ENCODE results near the gene CEMIP2. TPM values are rescaled to one million over a fixed set of nuclear protein-coding genes. Genes with fewer than 3 reads are reported as not detected.

The CEMIP2 gene
- total RNA-seq, 2 donors from 2014 or later = 15.6 to 87.7 TPM

- TF ChIP-seq, protein P1, sequence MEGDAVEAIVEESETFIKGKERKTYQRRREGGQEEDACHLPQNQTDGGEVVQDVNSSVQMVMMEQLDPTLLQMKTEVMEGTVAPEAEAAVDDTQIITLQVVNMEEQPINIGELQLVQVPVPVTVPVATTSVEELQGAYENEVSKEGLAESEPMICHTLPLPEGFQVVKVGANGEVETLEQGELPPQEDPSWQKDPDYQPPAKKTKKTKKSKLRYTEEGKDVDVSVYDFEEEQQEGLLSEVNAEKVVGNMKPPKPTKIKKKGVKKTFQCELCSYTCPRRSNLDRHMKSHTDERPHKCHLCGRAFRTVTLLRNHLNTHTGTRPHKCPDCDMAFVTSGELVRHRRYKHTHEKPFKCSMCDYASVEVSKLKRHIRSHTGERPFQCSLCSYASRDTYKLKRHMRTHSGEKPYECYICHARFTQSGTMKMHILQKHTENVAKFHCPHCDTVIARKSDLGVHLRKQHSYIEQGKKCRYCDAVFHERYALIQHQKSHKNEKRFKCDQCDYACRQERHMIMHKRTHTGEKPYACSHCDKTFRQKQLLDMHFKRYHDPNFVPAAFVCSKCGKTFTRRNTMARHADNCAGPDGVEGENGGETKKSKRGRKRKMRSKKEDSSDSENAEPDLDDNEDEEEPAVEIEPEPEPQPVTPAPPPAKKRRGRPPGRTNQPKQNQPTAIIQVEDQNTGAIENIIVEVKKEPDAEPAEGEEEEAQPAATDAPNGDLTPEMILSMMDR (IDR thresholded peaks at IDR 0.05) = no peak
Observed at GRCh38 chr9:71729816-71730526, 38.3 kb downstream of the CEMIP2 start.

DNA sequence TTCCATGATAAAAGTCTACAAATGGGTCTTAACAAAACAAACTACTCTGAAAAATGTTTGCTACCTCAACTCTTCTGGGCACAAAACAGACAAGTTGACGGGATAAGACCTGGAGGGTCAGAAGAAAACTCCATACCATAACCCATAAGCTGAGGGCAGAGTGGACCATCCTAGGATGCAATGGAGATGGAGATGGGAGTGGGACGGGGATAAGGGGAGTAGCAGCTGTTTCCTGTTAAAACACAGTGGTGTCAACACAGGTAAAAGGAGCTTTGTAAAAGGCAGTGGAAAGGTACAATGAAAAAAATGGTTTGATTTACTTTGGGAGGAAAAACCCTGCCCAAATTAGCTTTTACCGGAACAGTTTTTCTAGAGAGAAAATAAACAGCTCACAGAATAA lies 41.6 kb downstream of the CEMIP2 start:
- Histone ChIP-seq H3K27me3 (no peaks in the 10 kb centered on the region), H3K27ac (no peak overlapping the region), H3K36me3 (peaks cover 36% of the 10 kb centered on the region), H3K9me3 (no peaks in the 10 kb centered on the region), H3K4me3 (no peak overlapping the region), H3K4me1 (no peaks in the 10 kb centered on the region)
- TF ChIP-seq, protein P1 (IDR thresholded peaks at IDR 0.05) = no peak
- DNase-seq (ENCODE audit: low spot score) = no peak

More at GRCh38 chr9:71729816-71730526, 38.3 kb downstream of the CEMIP2 start:
- Histone ChIP-seq H3K4me3 (no peak overlapping the region), H3K27me3 (no peaks in the 10 kb centered on the region), H3K27ac (no peak overlapping the region), H3K9me3 (no peaks in the 10 kb centered on the region), H3K4me1 (no peaks in the 10 kb centered on the region), H3K36me3 (peaks cover 22% of the 10 kb centered on the region)
- DNase-seq (ENCODE audit: low spot score) = no peak

- TF ChIP-seq, protein P1 (IDR thresholded peaks at IDR 0.05) = no peak
- Histone ChIP-seq H3K27me3 (no peaks in the 10 kb centered on the region), H3K36me3 (peaks cover 36% of the 10 kb centered on the region), H3K4me3 (no peak overlapping the region), H3K9me3 (no peaks in the 10 kb centered on the region), H3K27ac (no peak overlapping the region), H3K4me1 (no peaks in the 10 kb centered on the region)
- DNase-seq (ENCODE audit: low spot score) = no peak
Observed at GRCh38 chr9:71725590-71726338, 42.5 kb downstream of the CEMIP2 start.

GRCh38 chr9:71721855-71722254 lies 46.5 kb downstream of the CEMIP2 start:
- no peak overlapping the region for H3K4me3 ChIP-seq
- TF ChIP-seq, protein P1 (IDR thresholded peaks at IDR 0.05) = no peak
- peaks cover 19% of the 10 kb centered on the region for H3K36me3 ChIP-seq

DNA sequence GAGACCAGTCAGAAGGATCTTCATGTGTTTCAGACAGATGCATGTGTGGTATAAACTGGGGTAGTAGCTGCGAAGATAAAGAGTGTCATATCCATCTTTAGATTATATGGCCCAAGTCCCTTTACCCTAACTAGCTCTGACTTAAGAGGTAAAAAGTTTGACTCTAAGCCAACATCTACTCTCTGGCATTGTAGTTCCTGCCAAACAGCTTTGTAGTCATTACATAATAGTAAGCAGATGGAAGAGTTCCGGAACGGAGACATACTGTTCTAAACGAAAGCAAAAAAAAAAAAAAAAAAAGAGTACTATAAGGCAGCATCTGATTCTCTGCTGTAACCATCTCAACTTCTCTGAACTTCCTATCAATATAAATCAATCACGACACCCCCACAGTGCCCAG lies 48.8 kb downstream of the CEMIP2 start:
- no peak overlapping the region for H3K27ac ChIP-seq
- no peak for DNase-seq (ENCODE audit: low spot score)
- H3K4me3 ChIP-seq = no peak overlapping the region
- peaks cover 10% of the 10 kb centered on the region for H3K36me3 ChIP-seq
- no peaks in the 10 kb centered on the region for H3K27me3 ChIP-seq
- no peaks in the 10 kb centered on the region for H3K4me1 ChIP-seq
- TF ChIP-seq, protein P1 (IDR thresholded peaks at IDR 0.05) = no peak
- no peaks in the 10 kb centered on the region for H3K9me3 ChIP-seq

More at GRCh38 chr9:71721855-71722254, 46.5 kb downstream of the CEMIP2 start:
- H3K9me3 ChIP-seq = no peaks in the 10 kb centered on the region
- no peaks in the 10 kb centered on the region for H3K27me3 ChIP-seq
- no peak overlapping the region for H3K27ac ChIP-seq
- no peak for DNase-seq (ENCODE audit: low spot score)
- no peaks in the 10 kb centered on the region for H3K4me1 ChIP-seq
